Ishikawa (cell line): ENCODE results near the gene AKAP1.

Experiments
- EP300 ChIP-seq: IDR thresholded peaks from 2 replicates; pipeline ENCODE4 v1.6.1; 2012; ENCODE audit warnings: borderline replicate concordance
- TF ChIP-seq, protein P1 (sequence below): IDR thresholded peaks from 2 replicates; pipeline ENCODE4 v1.6.1; 2012

DNA sequence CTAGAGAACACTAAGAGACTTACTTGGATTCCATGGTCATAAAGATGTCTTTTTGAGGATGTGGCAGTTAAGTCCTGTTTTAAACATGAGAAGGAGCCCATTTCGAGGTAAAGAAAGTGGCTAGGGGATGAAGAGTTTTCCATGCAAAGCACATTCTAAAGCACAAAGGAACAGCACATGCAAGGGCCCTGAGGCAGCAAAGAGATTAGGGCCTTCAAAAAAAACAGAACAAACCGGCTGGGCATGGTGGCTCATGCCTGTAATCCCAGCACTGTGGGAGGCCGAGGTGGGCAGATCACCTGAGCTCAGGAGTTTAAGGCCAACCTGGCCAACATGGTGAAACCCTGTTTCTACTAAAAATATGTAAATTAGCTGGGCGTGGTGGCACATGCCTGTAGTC, 79.8 kb downstream of the AKAP1 start:
- no peak for TF ChIP-seq EP300
- TF ChIP-seq, protein P1, sequence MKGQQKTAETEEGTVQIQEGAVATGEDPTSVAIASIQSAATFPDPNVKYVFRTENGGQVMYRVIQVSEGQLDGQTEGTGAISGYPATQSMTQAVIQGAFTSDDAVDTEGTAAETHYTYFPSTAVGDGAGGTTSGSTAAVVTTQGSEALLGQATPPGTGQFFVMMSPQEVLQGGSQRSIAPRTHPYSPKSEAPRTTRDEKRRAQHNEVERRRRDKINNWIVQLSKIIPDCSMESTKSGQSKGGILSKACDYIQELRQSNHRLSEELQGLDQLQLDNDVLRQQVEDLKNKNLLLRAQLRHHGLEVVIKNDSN: no peak
